Stimulated activated naive CD8-positive, alpha-beta T cell treated with anti-CD3 and anti-CD28 coated beads, Interleukin-15, Interleukin-2, amounts not matched to agents 100 ng/mL and 50 ng/mL, for 24 hours (primary cell): ENCODE data around the gene H2AZ2.

Experiments
- H3K27ac Mint-ChIP-seq: one replicate; pipeline ENCODE4 v1.8.0; 2021; ENCODE audit warnings: mild to moderate bottlenecking, mixed read lengths
- H3K27me3 Mint-ChIP-seq: one replicate; pipeline ENCODE4 v1.8.0; 2021; ENCODE audit warnings: mixed read lengths
- H3K36me3 Mint-ChIP-seq: one replicate; pipeline ENCODE4 v1.8.0; 2021; ENCODE audit warnings: low read depth, mixed read lengths
- H3K4me1 Mint-ChIP-seq: one replicate; pipeline ENCODE4 v1.8.0; 2021; ENCODE audit warnings: low read depth, mixed read lengths
- H3K4me3 Mint-ChIP-seq: one replicate; pipeline ENCODE4 v1.8.0; 2021; ENCODE audit warnings: mild to moderate bottlenecking, mixed read lengths
- H3K9me3 Mint-ChIP-seq: one replicate; pipeline ENCODE4 v1.8.0; 2021; ENCODE audit warnings: mixed read lengths

The H2AZ2 gene

GRCh38 chr7:44847920-44848634 is at the start of gene H2AZ2:
Gene H2AZ2, minus strand, starts transcription at chr7:44848087. Its CDS starts 116 bp downstream, at chr7:44847971.
- Mint-ChIP-seq H3K4me1 (peaks cover 51% of the 10 kb centered on the region), H3K36me3 (no peaks in the 10 kb centered on the region), H3K27me3 (no peaks in the 10 kb centered on the region), H3K9me3 (no peaks in the 10 kb centered on the region), H3K27ac (peak within 1 kb of the TSS; percentile 98), H3K4me3 (peak within 1 kb of the TSS; percentile 99)

DNA sequence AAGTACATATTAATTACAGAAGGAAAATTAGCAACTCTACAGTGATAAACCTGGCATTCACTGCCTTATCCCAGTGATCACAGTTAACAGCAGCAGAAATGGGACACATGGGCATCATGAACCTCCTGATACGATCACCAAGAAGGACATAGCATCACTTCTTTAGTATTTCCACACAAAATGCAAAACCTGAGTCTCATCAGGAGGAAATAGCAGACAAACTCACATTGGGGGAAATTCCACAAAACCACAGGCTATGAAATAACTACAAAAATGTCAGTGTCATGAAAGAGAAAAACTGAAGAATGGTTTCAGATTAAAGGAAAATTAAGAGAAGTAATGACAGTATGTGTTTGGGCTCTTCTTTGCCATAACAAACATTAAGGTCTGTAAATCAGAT is 49.4 kb upstream of the H2AZ2 start:
- H3K4me3 Mint-ChIP-seq = peak overlapping the region; percentile 11
- H3K36me3 Mint-ChIP-seq = no peaks in the 10 kb centered on the region
- H3K4me1 Mint-ChIP-seq = peaks cover 23% of the 10 kb centered on the region
- no peaks in the 10 kb centered on the region for H3K27me3 Mint-ChIP-seq
- no peak overlapping the region for H3K27ac Mint-ChIP-seq
- H3K9me3 Mint-ChIP-seq = no peaks in the 10 kb centered on the region

GRCh38 chr7:44894888-44895580 is 47.1 kb upstream of the H2AZ2 start:
- H3K4me1 Mint-ChIP-seq = peaks cover 39% of the 10 kb centered on the region

GRCh38 chr7:44893710-44894234 is 45.9 kb upstream of the H2AZ2 start:
- no peak overlapping the region for H3K27ac Mint-ChIP-seq
- no peaks in the 10 kb centered on the region for H3K27me3 Mint-ChIP-seq
- peaks cover 39% of the 10 kb centered on the region for H3K4me1 Mint-ChIP-seq
- no peak overlapping the region for H3K4me3 Mint-ChIP-seq
- no peaks in the 10 kb centered on the region for H3K36me3 Mint-ChIP-seq
- H3K9me3 Mint-ChIP-seq = no peaks in the 10 kb centered on the region

More at GRCh38 chr7:44894888-44895580, 47.1 kb upstream of the H2AZ2 start:
- no peak overlapping the region for H3K4me3 Mint-ChIP-seq
- H3K27ac Mint-ChIP-seq = peak overlapping the region; percentile 16
- no peaks in the 10 kb centered on the region for H3K9me3 Mint-ChIP-seq
- no peaks in the 10 kb centered on the region for H3K36me3 Mint-ChIP-seq
- H3K27me3 Mint-ChIP-seq = no peaks in the 10 kb centered on the region

GRCh38 chr7:44891791-44892190 is 43.9 kb upstream of the H2AZ2 start:
- Mint-ChIP-seq H3K4me1 (peaks cover 37% of the 10 kb centered on the region), H3K4me3 (no peak overlapping the region), H3K36me3 (no peaks in the 10 kb centered on the region), H3K27ac (peak overlapping the region; percentile 85), H3K9me3 (no peaks in the 10 kb centered on the region), H3K27me3 (no peaks in the 10 kb centered on the region)

DNA sequence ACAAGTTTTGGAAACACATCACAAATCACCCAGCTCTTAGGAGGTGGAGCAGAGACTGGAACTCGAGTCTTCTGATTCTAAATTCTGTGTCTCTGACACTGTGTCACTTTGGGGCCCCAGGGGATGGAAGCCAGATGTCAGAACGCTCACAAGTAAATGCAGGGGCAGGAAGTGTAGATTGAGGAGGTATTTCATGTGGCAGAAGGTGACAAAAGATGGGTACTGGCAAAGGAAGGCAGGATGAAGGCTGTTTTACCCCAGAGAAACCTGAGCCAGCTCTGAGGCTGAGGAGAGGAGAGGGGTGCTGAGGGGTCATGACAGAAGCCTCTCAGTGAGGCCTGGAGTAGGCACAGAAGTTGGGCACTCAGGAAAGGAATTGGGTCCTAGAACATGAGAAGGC is 43.5 kb upstream of the H2AZ2 start:
- H3K4me1 Mint-ChIP-seq = peaks cover 40% of the 10 kb centered on the region
- no peaks in the 10 kb centered on the region for H3K9me3 Mint-ChIP-seq
- no peaks in the 10 kb centered on the region for H3K36me3 Mint-ChIP-seq
- H3K27ac Mint-ChIP-seq = peak overlapping the region; percentile 85
- no peaks in the 10 kb centered on the region for H3K27me3 Mint-ChIP-seq
- H3K4me3 Mint-ChIP-seq = peak overlapping the region; percentile 7

GRCh38 chr7:44889086-44889781 is 41.3 kb upstream of the H2AZ2 start:
- H3K27ac Mint-ChIP-seq = peak overlapping the region; percentile 1
- H3K4me1 Mint-ChIP-seq = peaks cover 41% of the 10 kb centered on the region
- H3K9me3 Mint-ChIP-seq = no peaks in the 10 kb centered on the region
- no peak overlapping the region for H3K4me3 Mint-ChIP-seq
- peaks cover 8% of the 10 kb centered on the region for H3K36me3 Mint-ChIP-seq
- no peaks in the 10 kb centered on the region for H3K27me3 Mint-ChIP-seq

DNA sequence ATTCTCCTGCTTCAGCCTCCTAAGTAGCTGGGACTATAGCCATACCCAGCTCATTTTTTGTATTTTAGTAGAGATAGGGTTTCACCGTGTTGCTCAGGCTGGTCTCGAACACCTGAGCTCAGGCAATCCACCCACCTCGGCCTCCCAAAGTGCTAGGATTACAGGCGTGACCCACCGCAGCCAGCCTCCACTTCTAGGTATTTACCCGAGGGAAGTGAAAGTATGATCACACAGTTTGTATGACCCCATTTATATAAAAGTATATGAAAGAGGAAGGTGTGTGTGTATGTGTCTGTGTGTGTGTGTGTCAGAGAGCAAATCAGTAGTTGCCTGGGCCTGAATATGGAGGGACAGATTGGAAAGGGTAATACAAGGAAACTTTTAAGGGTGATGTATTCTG is 39.4 kb upstream of the H2AZ2 start:
- Mint-ChIP-seq H3K27ac (peak overlapping the region; percentile 99), H3K4me1 (peaks cover 57% of the 10 kb centered on the region), H3K27me3 (no peaks in the 10 kb centered on the region), H3K9me3 (no peaks in the 10 kb centered on the region), H3K4me3 (no peak overlapping the region), H3K36me3 (peaks cover 27% of the 10 kb centered on the region)

DNA sequence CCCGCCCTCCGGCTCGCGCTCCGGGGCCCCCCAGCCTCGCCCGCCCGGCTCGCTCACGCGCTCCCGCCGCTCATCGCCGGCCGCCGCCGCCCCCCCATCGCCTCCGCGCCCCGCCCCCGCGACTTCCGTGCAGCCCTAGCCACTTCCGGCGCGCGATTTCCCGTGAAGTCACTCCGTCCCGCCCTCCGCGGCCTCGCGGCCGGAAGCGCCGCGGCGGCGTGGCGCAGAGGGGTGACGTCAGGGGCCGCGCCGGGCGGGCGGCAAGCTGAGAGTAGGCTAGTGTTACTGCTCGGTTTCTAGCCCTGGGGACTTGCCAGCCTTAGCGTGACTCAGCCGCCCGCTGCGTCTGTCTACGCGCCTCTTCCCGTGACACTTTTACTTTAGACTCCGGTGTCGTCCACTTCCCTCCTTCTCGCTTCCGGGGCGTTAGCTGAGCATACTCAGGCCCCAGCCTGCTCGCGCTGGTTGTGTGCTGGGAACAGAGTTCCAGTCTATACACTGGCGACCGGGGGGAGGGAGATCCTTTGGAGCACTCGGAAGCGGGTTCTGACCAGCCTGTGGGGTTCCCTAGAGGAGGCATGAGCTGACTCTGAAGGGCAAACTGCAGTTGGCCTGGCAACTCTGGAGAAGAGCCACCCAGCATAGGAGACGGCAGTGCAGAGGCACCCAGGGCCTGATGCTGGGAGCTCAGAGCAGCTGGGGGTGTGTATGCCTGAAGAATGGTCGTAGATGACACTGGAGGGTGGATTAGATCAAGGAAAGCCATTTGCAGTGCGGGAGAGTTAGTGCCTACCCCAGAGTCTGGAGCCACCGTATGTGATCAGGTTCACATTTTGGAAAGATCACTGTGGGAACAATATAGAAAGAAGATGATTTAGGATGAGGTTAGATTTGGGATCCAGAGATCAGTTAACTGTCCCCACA is 37.8 kb upstream of the H2AZ2 start, which contains the start of gene PURB:
PURB (minus strand) TSS at position 137 of the 924 bp plus-strand sequence. CDS start 182 bp downstream, outside the sequence.
- Mint-ChIP-seq H3K27me3 (no peaks in the 10 kb centered on the region), H3K36me3 (peaks cover 44% of the 10 kb centered on the region), H3K4me3 (peak within 1 kb of the TSS; percentile 97), H3K4me1 (peaks cover 60% of the 10 kb centered on the region), H3K9me3 (no peaks in the 10 kb centered on the region), H3K27ac (peak within 1 kb of the TSS; percentile 99)

DNA sequence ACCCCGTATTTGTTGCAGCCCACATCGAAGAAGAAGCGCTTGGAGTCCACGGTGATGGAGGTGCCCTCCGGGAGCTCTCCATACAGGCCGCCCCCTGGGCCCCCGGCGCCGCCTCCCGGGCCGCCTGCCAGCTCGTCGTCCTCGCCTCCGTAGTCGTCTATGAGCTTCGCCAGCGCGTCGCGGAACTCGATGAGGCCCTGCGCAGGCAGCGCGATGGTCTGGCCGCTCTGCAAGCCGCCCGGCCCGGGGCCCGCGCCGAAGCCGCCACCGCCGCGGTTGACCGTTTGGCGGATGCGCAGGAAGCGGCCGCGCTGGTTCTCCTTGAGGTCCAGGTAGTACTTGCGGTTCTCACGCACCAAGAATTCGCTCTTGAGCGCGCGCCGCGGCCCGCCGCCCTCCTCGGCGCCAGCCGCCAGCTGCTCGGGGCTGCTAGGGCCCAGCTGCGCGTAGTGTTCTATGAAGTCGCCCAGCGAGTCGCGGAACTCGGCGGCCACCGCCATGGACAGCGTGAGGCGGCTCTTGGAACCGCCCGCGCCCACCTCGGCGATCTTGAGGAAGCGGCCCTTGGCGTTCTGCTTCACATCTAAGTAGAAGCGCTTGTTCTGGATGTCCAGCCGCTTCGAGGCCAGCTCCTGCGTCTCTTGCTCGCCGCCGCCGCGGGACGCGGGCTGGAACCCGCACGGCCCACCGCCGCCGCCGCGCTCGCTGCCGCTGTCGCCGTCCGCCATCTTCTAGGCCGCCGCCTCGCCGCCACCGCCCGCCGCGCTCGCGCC is 36.9 kb upstream of the H2AZ2 start:
- no peaks in the 10 kb centered on the region for H3K27me3 Mint-ChIP-seq
- H3K4me1 Mint-ChIP-seq = peaks cover 66% of the 10 kb centered on the region

GRCh38 chr7:44883961-44884620 is 36.2 kb upstream of the H2AZ2 start:
- Mint-ChIP-seq H3K4me3 (peak overlapping the region; percentile 97), H3K9me3 (no peaks in the 10 kb centered on the region), H3K4me1 (peaks cover 71% of the 10 kb centered on the region), H3K36me3 (peaks cover 56% of the 10 kb centered on the region), H3K27me3 (no peaks in the 10 kb centered on the region), H3K27ac (peak overlapping the region; percentile 92)

More for the DNA sequence above, 36.9 kb upstream of the H2AZ2 start:
- no peaks in the 10 kb centered on the region for H3K9me3 Mint-ChIP-seq
- peak overlapping the region; percentile 92 for H3K27ac Mint-ChIP-seq
- peaks cover 51% of the 10 kb centered on the region for H3K36me3 Mint-ChIP-seq
- H3K4me3 Mint-ChIP-seq = peak overlapping the region; percentile 97

DNA sequence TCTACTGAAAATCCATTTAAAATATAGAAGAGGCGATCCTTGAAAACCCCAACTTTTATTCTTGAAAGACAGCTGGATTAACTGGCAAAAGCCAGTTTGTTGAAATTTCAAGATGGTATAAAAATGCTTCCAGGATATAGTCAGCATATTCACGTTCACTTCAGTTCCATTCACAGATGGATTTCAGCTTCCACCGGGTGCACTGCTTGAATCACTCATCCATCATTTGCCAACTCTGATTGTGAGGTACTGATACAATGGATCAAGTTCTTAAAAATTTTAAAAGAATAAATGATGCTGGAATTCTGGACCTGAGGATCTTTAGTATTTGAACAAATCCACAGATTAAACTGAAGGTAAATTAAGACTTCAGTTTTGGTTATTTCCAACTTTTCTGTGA is 35.0 kb upstream of the H2AZ2 start:
- peaks cover 75% of the 10 kb centered on the region for H3K4me1 Mint-ChIP-seq
- H3K36me3 Mint-ChIP-seq = peaks cover 64% of the 10 kb centered on the region
- H3K27me3 Mint-ChIP-seq = no peaks in the 10 kb centered on the region
- H3K9me3 Mint-ChIP-seq = no peaks in the 10 kb centered on the region
- no peak overlapping the region for H3K27ac Mint-ChIP-seq
- H3K4me3 Mint-ChIP-seq = peak overlapping the region; percentile 97

DNA sequence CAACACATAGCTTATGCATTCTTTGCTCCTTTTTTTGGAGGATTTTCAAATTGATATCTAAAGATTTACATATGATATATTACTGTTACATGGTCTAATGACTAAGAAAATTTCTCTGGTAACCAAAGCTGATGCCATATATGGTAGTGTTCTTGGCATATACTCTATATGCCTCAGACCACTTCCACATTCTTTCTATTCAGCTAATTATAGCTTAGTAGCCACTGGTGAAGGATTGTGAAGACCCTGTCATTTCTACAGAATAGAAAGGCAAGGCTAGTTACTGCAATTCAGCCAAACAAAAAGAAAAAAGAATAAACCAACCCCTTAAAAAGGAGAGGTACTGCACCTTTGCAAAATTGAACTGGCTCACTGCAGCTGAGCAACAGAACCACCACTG is 33.7 kb upstream of the H2AZ2 start:
- no peaks in the 10 kb centered on the region for H3K27me3 Mint-ChIP-seq
- peaks cover 67% of the 10 kb centered on the region for H3K4me1 Mint-ChIP-seq
- H3K27ac Mint-ChIP-seq = no peak overlapping the region
- H3K36me3 Mint-ChIP-seq = peaks cover 75% of the 10 kb centered on the region
- H3K9me3 Mint-ChIP-seq = no peaks in the 10 kb centered on the region
- H3K4me3 Mint-ChIP-seq = peak overlapping the region; percentile 97
